ENCODE measurements around the gene C17orf113.

Gene C17orf113

DNA sequence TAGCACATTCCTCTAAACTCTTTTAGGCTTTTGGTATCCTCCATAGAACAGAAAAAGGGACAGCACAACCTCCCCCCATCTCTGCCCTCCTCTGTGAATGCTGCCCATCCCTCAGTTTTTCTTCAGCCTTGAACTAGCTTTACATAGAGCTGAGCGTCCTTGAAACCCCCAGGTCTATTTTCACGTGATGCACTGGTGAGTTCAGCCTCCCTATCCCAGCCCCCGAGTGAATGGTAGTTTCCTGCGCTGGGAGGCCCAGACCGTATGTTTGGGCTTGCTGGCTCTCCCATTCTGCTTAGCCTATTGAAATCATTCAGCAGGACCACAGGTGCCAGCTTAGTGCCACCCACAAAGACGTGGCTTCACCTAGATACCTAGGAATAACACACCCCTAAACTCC, 25.4 kb upstream of the C17orf113 start:
- DNase-seq (ENCODE audit: insufficient read length, low spot score) (no peak), FAIRE-seq (no peak)

DNA sequence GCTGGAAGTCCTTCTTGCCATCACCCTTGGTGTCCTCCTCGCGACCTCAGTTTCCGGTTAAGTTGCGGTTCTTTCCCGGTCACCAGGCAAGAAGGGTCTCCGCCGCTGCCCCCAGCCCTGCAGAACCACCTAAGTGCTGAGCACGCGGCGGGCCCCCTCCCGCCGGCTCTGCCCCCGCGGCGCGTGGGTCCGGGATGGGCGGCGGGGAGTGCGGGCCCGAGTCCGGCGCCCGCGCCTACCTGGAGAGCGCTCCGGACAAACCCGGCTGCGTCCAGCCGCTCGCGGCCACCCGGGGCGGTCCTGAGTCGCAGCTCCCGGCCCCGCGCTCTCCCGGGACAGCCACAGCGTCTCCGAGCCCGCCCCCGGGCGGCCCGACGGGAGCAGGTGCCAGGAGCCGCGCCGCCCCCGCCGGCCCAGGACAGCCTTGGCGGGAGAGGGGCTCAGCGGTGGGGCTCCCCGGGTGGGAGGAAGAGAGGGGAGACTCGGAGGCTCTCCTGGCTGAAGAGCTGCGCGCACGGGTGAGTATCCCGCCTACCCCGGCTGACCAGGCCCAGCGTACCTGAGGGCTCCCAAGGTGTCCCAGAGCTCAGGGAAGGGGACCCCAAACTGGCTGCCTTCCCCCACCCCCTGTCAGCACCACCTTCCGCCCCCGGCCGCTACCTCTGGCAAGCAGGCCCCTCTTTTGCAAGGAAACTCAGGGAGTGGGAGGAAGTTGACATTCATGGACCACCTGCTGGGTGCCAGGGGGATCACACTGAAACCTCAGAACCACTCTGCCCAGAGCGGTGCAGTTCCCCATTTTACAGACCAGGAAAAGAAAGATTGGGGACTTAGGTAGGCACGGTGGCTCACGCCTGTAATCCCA, 22.2 kb upstream of the C17orf113 start:
- FAIRE-seq (no peak), DNase-seq (ENCODE audit: insufficient read length, low spot score) (no peak)

DNA sequence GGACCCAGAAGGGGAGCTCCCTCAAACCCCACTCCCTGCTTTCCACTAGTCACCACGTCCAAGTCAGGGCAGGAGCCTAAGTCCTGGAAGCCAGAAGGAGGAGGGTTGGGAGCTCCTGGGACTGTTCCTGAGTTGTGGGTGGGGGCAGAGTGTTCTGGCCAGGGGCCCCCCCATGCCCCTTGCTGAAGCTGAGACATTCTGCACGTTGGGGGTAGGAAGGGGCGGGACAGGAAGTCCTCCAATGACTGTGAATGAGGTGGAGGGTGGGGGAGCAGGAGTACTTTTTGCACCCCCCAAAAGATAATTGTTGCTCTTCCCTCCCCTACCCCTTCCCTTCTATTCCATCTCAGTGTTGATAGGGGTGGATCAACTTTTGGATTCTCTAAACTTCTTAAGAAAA, 21.4 kb upstream of the C17orf113 start:
- FAIRE-seq, result no peak
- no peak for DNase-seq (ENCODE audit: insufficient read length, low spot score)

DNA sequence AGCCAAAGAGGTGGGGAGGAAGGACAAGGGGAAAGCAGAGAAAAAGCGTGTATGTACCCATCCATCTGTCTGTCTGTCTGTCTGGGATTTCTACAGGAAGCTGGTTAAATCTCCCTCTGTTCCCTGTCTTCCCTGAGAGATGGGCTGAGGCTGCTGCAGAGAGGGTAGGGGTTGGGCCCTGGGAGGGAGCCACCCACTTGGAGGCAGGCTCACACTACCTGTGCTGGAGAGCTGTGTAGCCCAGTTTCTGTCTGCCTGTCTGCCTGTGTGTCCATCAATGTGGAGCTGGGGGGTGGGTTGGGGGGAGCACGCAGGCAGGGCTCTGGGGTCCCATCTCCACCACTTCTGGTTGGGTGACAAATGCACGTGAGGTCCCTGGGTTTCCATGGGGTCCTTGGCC, 18.6 kb upstream of the C17orf113 start:
- FAIRE-seq (no peak), DNase-seq (ENCODE audit: insufficient read length, low spot score) (no peak)

DNA sequence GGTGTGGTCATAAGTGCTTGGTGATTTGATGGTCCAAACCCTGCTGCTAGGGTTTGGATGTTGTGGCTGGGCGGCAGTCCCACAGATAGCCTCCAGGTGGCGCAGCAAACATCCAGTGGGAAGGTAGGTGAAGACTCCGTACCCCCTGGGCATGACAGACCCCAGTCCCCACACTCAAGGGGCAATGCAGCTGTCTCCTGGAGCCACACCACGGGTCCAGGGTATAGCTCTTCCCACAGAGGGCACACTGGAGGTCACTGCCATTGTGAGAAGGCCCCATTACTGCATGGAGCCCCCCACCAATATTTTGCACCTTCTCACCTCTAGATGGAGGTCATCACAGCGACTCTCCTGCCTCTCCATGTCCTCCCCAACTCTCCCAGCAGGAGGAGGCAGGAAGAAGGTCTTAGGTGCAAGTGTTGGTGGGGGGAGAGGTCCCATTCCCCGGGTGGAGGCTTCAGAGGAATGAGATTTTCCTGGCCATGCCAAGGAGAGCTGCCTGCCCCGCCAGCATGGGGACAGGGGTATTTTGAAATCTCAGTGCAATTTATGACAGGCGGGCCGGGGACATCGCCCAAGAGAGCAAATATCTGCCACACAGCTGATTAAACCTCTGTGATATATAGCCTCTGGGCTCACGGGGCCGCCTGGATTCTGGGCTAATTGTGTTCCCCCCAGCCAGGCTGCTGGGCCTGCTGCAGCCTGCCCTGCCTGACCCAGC, 17.1 kb upstream of the C17orf113 start:
- DNase-seq (ENCODE audit: insufficient read length, low spot score) (peak; percentile 70), FAIRE-seq (peak; percentile 72)

DNA sequence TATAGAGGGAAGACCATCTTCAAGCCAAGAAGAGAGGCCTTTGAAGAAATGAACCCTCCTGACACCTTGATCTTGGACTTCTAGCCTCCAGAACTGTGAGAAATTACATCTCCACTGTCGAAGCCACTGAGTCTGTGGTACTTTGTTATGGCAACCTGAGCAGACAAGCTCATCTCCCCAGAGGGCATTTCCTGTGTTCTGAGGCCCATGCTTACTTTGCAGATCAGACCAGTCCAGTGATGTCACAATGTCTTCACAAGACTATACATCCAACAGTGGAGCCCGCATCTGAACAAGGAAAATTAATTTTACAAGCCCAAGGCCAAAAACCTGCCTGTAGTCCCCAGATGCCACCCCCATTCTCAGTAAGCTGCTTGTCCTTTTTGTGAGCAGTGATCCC, 14.8 kb upstream of the C17orf113 start:
- DNase-seq (ENCODE audit: insufficient read length, low spot score) (no peak), FAIRE-seq (no peak)

DNA sequence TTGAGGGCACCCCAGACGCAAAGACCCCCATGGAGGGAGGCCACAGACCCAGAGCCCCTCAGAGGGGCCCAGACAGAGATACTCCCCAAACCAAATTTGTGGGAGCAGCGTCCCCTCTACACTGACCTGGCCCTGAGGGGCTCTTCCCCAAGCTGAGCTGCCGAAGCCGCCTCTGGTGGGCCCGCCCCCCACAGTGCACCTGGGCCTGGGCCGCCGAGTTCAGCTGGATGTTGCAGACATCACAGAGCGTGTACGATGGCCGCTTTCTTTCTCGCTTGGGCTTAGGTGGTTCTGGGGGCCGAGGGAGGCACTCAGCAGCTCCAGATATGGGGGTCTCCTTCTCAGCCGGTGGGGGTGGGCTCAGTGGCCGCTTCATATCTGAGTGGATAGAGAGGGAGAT, 12.3 kb upstream of the C17orf113 start:
- DNase-seq (ENCODE audit: insufficient read length, low spot score) (no peak), FAIRE-seq (no peak)

DNA sequence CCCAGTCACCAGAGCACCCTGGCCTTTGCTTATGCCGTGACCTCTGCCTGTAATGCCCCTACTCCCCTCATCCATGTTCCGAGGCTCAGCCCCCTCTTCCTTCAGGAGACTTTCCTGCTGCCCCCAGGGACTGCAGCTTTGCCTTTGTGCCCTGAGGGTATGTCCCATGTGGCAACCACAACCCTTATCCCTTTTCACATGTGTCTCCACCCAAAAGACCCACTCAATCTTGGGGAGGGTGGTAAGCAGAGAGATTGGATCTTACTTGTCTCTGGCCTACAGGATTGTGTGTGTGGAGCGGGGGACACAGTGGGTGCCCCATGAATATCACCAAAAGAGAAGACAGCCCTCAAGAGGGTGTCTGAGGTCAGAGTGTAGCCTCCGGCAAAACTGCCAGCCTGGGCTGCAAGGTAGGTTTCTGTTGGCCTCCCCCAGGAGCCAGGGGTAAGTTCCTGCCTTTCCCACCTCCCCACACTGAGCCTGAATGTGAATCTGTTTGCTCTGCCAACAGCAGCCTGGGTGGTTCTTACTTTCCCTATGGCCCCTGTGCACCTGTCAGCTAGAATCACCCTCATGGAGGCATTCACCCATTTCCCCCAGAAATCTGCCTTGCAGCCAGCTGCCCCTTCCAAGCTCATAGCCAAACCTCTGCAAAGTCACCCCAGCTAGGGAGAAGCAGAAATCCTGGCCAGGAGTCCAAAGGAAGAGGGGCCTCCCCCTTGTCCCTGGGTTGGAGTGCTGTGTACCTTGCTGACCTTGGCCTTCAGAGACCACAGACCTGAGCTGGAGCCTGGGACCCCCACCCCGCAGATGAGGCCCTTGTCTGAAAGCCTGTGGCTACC, 11.5 kb upstream of the C17orf113 start:
- no peak for FAIRE-seq
- no peak for DNase-seq (ENCODE audit: insufficient read length, low spot score)

DNA sequence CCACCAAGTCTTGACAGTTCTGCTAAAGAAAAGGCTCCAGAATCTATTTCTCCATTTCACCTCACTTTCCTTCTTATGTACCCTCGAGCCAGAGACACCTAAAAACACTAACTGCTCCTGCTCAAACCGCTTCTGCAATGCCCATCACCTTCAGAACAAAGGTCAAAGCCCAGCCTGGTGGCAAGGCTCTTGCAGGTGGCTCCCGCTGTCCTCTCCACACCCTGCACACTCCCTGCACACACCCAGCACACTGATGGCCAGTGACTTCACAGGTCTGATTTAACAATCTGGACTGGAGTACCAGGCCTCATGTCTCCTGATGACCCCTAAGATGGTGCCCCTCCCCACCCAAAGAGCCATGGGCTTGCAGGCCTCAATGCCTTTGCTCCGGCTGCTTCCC, 9.8 kb upstream of the C17orf113 start:
- FAIRE-seq (no peak), DNase-seq (ENCODE audit: insufficient read length, low spot score) (no peak)

DNA sequence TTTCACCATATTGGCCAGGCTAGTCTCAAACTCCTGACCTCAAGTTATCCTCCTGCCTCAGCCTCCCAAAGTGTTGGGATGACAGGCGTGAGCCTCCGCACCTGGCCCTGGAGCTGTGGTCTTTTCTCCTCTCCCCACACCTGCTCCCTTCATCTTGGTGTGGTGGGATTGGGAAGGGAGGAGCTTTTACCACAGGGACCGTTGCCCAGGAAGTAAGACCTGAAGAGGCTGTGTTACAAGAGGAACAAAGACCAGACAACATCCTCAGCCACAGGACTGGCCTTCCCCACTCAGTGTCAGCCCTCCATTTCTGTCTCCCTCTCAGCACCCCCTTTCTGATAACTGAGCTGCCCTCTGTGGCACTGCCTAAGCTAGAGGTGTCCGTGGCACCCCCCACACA, 9.4 kb upstream of the C17orf113 start:
- FAIRE-seq (no peak), DNase-seq (ENCODE audit: insufficient read length, low spot score) (no peak)

DNA sequence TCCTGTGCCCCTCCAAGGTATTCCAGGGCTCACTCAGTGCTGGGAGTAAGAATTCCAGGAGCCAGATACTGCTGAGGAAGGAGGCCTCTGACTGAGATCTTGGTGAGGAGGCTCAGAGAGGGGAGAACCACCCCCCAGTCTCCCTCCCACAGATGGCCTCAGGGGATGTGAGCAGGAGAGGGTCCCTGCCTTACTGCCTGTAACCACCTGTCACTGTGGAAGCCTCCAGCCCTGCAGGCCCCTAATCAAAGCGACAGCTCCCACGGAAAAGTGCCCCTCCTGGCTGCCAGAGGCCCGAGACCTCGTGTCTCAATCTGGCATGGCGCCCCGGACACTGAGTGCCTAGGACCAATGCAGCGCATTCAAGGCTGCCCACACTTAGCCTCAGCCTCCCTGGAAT, 7.7 kb upstream of the C17orf113 start:
- DNase-seq (ENCODE audit: insufficient read length, low spot score) (no peak), FAIRE-seq (no peak)

DNA sequence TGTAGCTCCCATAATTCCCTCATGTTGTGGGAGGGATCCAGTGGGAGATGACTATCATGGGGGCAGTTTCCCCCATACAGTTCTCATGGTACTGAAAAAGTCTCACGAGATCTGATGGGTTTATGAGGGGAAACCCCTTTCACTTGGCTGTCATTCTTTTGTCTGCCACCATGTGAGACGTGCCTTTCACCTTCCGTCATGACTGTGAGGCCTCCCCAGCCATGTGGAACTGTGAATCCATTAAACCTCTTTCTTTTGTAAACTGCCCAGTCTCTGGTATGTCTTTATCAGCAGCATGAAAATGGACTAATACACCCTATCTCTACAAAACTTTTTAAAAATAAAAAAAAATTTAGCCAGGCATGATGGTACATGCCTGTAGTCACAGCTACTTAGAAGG, 6.2 kb upstream of the C17orf113 start:
- FAIRE-seq (no peak), DNase-seq (ENCODE audit: insufficient read length, low spot score) (no peak)

DNA sequence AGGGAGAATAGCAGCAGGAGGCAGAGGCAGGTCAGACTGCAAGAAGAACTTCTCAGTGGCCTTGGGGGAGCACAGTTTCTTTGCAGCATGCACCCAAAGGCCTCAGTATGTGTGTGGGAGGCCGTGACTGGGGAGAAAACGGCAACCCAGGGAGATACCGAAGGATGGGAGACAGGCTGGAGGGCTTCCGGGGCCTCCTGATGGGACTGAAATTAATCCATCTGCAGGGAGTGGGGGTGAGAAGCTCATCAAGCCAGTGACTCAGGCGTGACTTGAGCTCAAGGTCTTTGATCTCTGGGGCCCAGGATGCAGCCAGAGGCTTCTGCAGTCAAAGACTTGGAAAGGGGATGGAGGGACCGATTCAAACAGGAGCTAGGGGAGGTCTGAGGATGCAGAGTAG, 5.1 kb upstream of the C17orf113 start:
- DNase-seq (ENCODE audit: insufficient read length, low spot score) (no peak), FAIRE-seq (no peak)

DNA sequence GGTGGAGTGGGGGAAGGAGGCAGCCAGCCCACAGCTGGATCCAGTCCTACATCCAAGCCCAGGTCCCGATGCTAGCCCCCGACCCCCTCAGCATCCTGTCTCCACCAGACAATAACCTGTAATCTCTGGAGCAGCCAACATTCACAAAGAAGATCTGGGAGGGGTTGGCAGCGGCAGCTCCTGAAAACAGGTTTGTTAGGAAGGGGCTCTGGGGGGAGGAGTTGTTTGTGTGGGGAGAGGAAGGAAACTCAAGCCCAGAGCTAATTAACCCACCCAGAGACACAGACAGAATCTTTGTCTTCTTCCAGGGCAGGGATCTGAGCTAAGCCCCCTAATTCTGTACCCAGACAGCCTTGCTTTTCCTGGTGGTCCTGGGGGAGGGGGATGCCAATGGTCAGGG, 4.6 kb upstream of the C17orf113 start:
- DNase-seq (ENCODE audit: insufficient read length, low spot score) (no peak), FAIRE-seq (no peak)

DNA sequence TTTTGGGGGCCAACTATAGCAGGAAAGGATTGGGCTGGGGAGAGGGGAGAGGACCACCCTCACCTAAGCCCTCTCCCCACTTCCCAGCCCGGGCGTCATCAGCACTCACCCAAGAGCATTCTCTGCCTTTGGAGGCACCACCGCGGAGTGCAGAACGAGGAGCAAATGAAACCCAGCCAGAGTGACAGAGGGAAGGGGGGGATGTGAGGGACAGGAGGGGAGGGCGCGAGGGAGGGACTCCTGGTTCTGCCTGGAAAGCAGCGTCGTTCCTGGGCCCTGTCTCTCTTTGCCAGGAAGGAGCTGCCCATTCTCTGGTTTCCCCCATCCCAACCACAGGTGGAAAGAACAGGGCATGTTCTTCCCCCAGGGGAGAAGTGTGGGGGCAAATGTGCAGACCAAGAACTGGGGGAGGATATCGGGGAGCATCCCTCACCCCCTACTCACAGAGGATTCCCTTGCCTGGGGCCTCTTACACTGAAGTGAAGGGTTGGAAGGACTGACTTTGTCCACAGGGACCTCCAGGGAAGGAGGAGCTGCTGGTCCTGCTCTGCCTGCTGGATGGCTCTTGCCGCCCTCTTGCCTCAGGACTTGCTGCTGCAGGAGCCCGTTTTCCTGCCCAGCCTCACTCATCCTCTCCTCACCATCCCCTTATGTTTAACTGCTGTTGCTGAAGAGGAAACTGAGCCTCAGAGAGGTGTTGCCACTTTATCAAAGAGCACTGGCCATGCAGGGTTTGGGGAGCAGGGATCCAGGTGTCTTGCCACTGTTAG, 3.5 kb upstream of the C17orf113 start:
- no peak for FAIRE-seq
- no peak for DNase-seq (ENCODE audit: insufficient read length, low spot score)

DNA sequence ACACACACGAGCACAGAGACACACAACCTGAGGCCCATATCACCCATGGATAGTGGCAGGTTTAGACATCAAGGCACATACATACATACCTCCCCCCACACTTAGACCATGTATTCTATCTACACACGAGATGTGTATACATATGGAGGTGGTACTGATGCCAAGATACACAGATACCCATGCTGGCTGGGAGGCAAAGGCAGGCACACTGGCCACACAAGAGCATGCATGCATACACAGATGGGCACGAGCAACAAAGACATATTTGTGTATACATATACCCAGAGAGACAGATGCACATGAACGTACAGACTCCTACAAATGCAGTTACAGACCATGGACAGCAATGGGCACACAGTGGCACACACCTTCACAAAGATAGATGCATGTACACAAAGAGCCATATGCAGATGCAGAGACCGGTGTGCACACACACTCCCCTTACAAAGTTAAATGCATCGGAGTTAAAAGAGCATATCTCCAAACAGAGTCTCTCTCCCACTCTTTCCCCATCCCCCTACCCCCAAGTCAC, 2.0 kb upstream of the C17orf113 start:
- DNase-seq (ENCODE audit: insufficient read length, low spot score) (no peak), FAIRE-seq (no peak)

DNA sequence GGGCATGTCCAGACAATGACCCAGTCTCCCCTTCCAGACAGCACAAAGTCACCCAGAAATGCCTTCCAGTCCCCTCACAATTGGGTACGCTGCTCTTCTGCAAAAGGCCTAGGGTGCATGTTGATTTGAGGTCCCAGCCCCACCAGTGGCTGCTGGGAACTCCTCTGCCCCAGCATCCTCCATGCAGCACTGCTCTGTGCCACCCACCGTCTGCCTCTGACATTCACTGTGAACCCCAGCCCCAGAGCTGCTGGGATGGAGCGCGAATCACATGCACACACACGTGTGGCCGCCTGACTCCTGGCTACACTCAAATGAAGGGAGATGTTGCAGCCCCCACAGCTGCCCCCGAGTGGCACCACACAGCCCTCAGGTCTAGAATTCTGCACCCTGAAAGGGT, 1.2 kb upstream of the C17orf113 start:
- DNase-seq (ENCODE audit: insufficient read length, low spot score) (no peak), FAIRE-seq (no peak)

DNA sequence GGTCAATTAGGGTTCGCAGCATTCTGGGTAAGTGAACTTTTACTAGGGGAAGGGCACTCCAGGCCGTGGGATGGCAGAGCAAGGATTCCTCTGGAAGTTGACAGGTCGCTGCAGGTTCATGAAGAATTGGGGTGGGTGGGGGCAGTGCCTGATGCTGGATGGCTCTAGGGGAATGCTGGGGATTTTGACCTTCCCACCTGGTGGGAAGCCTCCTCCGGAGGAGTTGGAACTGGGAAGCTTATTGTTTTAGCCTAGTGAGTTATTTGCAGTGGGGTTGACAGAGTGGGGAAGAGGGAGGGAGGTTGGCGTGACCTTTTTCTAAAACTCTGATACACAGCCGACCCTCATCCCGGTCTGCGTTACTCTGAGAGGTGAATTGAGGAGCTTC, 606 bp upstream of the C17orf113 start:
- DNase-seq (ENCODE audit: insufficient read length, low spot score) (no peak), FAIRE-seq (no peak)

DNA sequence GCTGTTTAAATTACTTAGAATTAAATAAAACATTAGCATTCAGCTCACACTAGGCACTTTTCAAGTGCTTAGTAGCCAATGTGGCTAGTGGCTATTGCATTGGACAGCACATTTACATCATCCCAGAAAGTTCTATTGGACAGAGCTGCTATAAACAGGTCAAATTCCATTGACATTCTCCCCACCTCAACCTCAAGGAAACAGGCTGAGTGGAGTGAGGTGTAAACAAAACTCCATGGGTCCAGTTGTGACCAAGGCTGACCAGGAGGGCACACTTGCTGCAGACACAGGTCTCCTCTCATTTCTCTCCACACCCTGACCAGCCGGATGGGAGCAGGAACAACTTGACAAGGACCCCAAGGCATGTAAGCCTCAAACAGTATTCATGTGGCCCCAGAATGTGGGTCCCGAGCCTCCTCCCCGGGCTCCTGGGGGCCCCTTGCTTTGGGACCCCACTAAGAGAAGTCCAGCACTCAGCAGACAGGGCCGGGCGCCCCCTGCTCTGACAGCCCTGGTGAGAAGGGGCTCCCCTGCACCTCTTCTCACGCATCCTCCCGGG, 488 bp downstream of the C17orf113 start:
- FAIRE-seq (peak; percentile 40), DNase-seq (ENCODE audit: insufficient read length, low spot score) (no peak)

DNA sequence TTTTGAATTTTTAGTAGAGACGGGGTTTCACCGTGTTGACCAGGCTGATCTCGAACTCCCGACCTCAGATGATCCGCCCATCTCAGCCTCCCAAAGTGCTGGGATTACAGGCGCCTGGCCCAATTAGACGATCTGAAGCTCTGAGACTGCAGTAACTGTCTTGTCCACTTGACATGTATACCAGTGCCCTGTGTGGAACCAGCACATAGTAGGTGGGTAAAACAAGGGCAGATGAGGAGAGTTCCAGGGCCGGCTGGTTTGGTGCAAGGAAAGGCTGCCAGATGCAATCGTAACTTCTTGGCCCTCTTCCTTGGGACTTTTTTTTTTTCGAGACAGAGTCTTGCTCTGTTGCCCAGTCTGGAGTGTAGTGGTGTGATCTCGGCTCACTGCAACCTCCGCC, 3.1 kb downstream of the C17orf113 start:
- no peak for FAIRE-seq
- DNase-seq (ENCODE audit: insufficient read length, low spot score), result no peak
